Thyroid gland (tissue), 4 donors: ENCODE data around the gene UNC5CL. TPM values are rescaled to one million over a fixed set of nuclear protein-coding genes. Genes with fewer than 3 reads are reported as not detected.

Experiments used
- DNase-seq, 2 donors: peaks; one replicate each; pipeline ENCODE4 v3.0.0-alpha.2; 2019
- H3K27ac ChIP-seq, 3 donors: fragments of 200-600 bp; sonication (generic); 1 replicate in 2 of 3; 2 replicates in 1 of 3; pipeline ENCODE4 v1.5.1; 2016 to 2019; ENCODE audit warnings: mild to moderate bottlenecking in 1 of 3, moderate library complexity in 1 of 3
- H3K27me3 ChIP-seq: fragments of 200-600 bp; sonication (generic); one replicate; pipeline ENCODE4 v1.5.1; 2019
- H3K36me3 ChIP-seq, 2 donors: fragments of 200-600 bp; sonication (generic); one replicate each; pipeline ENCODE4 v1.5.1; 2016 to 2019
- H3K4me1 ChIP-seq, 2 donors: fragments of 200-600 bp; sonication (generic); one replicate each; pipeline ENCODE4 v1.5.1; 2017 to 2019
- H3K4me3 ChIP-seq, 3 donors: fragments of 200-600 bp; sonication (generic); replicated peaks in 1 of 3; 1 replicate in 2 of 3; 2 replicates in 1 of 3; pipeline ENCODE4 v1.5.1; 2016; ENCODE audit warnings: mild to moderate bottlenecking in 1 of 3
- H3K9me3 ChIP-seq: fragments of 200-600 bp; sonication (generic); one replicate; pipeline ENCODE4 v1.5.1; 2017
- POLR2A ChIP-seq, 2 donors: fragments of 450-650 bp; IDR thresholded peaks; one replicate each; pipeline ENCODE4 v1.6.1; 2017; ENCODE audit warnings: antibody characterized with exemption in 2 of 2, mild to moderate bottlenecking in 2 of 2, moderate library complexity in 1 of 2
- WGBS, 2 donors: methylation state at CpG; one replicate each; pipeline ENCODE4 v1.1.5; 2017; 5-methylcytosine and 5-hydroxymethylcytosine counted together
- intact Hi-C: fragments of 100-400 bp; cut with DNase I; formaldehyde crosslinking; loops from one replicate; pipeline ENCODE4 v1.15.1; 2023
- total RNA-seq, 4 donors: library from RNA; depleted of rRNA; stranded (reverse); fragments of >200 nt; gene quantifications; one replicate each; pipeline ENCODE4 v1.2.3, GENCODE V29; 2016
- TF ChIP-seq, protein P1 (sequence below), 6 experiments: fragments of 200-600 bp in 3 of 6; fragments of 450-650 bp in 3 of 6; sonication (generic) in 3 of 6; IDR thresholded peaks; one replicate each; pipeline ENCODE4 v1.5.1; 2016 to 2019; ENCODE audit warnings: antibody characterized with exemption in 6 of 6, mild to moderate bottlenecking in 2 of 6, inconsistent platforms in 1 of 6, moderate library complexity in 1 of 6

UNC5CL gene
- total RNA-seq, 4 donors from 2014 or later, result 0.93 to 3.6 (median 2.0) TPM

DNA sequence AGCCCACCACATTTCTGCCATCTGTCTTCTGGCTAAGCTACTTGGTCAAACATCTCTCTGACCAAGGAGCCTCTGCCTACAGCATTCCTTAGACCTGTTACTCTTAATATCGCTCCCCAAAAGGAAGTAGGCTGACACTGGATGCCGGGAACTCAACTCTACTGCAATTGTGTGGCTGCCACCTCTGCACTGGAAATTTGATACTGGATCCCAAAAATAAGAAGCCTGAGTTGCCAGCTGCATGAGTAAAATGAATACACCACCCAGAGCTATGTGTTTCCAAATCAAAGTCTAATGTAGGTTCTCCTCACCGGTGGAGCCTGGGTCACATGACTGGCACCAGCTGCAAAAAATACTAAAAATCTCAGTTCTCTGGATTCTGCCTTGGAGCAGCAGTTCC lies 36.9 kb downstream of the UNC5CL start:
- Histone ChIP-seq H3K27me3 (no peaks in the 10 kb centered on the region), H3K4me3 (no peak overlapping the region), H3K4me1 (peaks cover 24 to 41% of the 10 kb centered on the region in 2 donors), H3K9me3 (no peaks in the 10 kb centered on the region), H3K36me3 (no peaks in the 10 kb centered on the region), H3K27ac (no peak overlapping the region)
- 86 to 89% methylated on average over 3 of the region's 3 CpGs for WGBS, 2 donors
- TF ChIP-seq POLR2A (IDR thresholded peaks at IDR 0.05), result no peak
- TF ChIP-seq, protein P1, sequence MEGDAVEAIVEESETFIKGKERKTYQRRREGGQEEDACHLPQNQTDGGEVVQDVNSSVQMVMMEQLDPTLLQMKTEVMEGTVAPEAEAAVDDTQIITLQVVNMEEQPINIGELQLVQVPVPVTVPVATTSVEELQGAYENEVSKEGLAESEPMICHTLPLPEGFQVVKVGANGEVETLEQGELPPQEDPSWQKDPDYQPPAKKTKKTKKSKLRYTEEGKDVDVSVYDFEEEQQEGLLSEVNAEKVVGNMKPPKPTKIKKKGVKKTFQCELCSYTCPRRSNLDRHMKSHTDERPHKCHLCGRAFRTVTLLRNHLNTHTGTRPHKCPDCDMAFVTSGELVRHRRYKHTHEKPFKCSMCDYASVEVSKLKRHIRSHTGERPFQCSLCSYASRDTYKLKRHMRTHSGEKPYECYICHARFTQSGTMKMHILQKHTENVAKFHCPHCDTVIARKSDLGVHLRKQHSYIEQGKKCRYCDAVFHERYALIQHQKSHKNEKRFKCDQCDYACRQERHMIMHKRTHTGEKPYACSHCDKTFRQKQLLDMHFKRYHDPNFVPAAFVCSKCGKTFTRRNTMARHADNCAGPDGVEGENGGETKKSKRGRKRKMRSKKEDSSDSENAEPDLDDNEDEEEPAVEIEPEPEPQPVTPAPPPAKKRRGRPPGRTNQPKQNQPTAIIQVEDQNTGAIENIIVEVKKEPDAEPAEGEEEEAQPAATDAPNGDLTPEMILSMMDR (IDR thresholded peaks at IDR 0.05), result no peak
- intact Hi-C loops, result loop anchor here (10.0 kb wide), 1 partner anchor 63 kb away; no protein-coding TSS in a partner anchor
- no peak for DNase-seq

DNA sequence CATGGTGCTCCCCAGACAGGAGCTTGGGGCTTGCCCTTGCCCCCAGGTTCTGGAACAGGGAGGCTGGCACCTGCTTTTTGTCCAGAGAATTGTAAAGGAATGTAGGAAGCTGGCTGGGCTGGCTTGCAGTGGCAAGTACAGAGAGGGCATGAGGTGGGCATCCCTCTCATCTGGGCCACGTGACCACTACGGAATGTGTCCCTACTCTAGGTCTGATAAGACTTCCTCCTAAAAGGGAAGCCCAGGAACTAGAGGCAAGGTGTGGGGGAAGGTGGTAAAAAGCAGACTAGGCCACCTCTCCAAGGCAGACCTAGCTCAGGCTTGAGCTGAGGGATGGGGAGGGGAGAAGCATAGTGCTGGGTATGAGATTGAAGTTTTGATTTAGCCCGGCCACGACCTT lies 38.8 kb downstream of the UNC5CL start:
- no peak for DNase-seq
- TF ChIP-seq, protein P1 (IDR thresholded peaks at IDR 0.05), result no peak
- TF ChIP-seq POLR2A (IDR thresholded peaks at IDR 0.05), result no peak
- H3K27me3 ChIP-seq, result no peaks in the 10 kb centered on the region
- H3K4me1 ChIP-seq, result peaks cover 41 to 57% of the 10 kb centered on the region in 2 donors
- 77 to 82% methylated on average over 4 of the region's 4 CpGs for WGBS, 2 donors
- intact Hi-C loops, result loop anchor here (10.0 kb wide), 1 partner anchor 65 kb away; no protein-coding TSS in a partner anchor
- peak overlapping the region in 2 of 3 donors; percentile 23 to 35 for H3K27ac ChIP-seq
- H3K4me3 ChIP-seq, result no peak overlapping the region
- no peaks in the 10 kb centered on the region for H3K9me3 ChIP-seq
- H3K36me3 ChIP-seq, result no peaks in the 10 kb centered on the region

DNA sequence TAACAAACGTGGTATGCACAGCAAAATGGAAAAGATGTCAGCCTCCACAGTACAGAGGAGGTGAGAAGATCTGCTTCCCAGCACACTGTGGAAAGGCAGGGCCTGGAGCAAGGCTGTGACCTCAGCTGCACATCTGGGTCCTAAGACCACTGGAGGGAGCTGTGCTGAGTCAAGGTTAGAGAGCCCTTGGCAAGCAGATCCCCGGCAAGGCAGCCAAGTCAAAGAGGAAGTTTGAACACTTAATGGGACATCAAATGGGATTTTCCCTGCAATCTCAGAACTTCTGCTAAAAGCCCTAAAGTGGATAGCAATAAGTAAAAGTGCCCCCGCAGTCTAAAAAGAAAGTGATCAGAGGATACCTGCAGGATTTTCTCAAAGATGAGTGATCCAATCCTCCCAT lies 39.5 kb downstream of the UNC5CL start:
- peak overlapping the region in 1 of 3 donors; percentile 95 for H3K27ac ChIP-seq
- intact Hi-C loops, result no loop called here
- TF ChIP-seq, protein P1 (IDR thresholded peaks at IDR 0.05), result peak in 2 of 6 experiments; percentile 4 to 28
- TF ChIP-seq POLR2A (IDR thresholded peaks at IDR 0.05), result no peak
- peaks cover 41 to 57% of the 10 kb centered on the region in 2 donors for H3K4me1 ChIP-seq
- H3K9me3 ChIP-seq, result no peaks in the 10 kb centered on the region
- H3K27me3 ChIP-seq, result no peaks in the 10 kb centered on the region
- no peaks in the 10 kb centered on the region for H3K36me3 ChIP-seq
- WGBS, 2 donors, result 53 to 56% methylated on average over 3 of the region's 3 CpGs
- no peak overlapping the region for H3K4me3 ChIP-seq
- DNase-seq, result peak; percentile 41 to 49

DNA sequence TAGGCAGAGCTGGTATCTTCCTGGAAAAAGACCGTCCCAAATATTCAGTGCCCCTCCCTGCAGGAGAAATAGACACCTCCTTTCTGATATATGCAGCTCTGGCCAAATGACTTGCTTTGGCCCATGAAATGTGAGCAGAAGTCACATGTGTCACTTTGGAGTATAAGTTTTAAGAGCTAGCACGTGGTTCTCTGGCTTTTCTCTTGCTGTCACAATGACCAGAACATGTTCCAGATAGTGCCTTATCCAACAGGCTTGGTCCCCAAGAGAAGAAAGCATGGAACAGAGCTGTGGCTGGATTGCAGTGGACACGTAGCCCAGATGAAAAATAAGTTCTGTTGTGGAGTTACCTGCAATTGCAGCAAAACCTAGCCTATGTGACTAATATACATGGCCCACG lies 40.4 kb downstream of the UNC5CL start:
- H3K27ac ChIP-seq, result peak overlapping the region; percentile 86 to 95 (median 90)
- intact Hi-C loops, result no loop called here
- no peaks in the 10 kb centered on the region for H3K36me3 ChIP-seq
- peaks cover 41 to 57% of the 10 kb centered on the region in 2 donors for H3K4me1 ChIP-seq
- H3K9me3 ChIP-seq, result no peaks in the 10 kb centered on the region
- peak in 1 of 2 donors; percentile 14 for DNase-seq
- H3K27me3 ChIP-seq, result no peaks in the 10 kb centered on the region
- 70 to 80% methylated on average over 4 of the region's 4 CpGs for WGBS, 2 donors
- H3K4me3 ChIP-seq, result no peak overlapping the region
- TF ChIP-seq POLR2A (IDR thresholded peaks at IDR 0.05), result no peak

DNA sequence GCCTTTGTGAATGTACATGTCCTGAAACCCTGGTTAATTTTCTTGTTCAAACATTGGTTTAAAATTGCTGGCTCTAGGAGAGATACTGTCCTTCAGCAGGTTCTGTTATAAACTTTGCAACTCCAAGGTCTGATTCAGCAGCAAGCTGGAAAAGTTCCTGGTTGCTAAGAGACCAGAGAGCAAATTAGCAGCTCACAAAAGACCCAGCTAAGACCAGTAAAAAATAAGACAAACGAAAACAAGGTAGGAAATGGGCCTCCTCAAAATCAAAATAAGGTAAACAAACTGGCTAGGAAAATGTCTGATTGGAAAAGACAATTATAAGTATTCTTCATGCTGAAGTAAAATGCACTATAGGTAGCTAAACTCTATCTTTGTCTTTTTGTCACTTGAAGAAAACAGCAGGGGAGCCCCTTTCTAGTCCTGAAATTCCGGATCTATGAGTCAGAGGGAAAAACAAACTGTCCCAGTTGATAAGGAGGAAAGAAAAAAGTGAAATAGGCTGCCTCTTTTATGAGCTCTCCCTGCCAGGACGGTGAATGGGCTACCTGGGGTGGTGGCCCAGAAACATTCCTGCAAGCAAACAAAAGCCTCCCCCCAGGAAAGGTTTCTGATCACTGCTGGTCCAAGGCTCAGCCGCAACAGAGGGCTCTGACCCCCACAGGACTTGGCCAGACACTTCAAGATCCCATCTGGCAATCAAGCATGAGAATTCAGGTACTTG lies 41.6 kb downstream of the UNC5CL start:
- TF ChIP-seq POLR2A (IDR thresholded peaks at IDR 0.05), result no peak
- TF ChIP-seq, protein P1 (IDR thresholded peaks at IDR 0.05), result no peak
- DNase-seq, result peak; percentile 81 to 82
- WGBS, 2 donors, result 26 to 30% methylated on average over 4 of the region's 4 CpGs
- no peaks in the 10 kb centered on the region for H3K36me3 ChIP-seq
- intact Hi-C loops, result no loop called here
- no peaks in the 10 kb centered on the region for H3K27me3 ChIP-seq
- peaks cover 41 to 60% of the 10 kb centered on the region in 2 donors for H3K4me1 ChIP-seq
- peak overlapping the region in 1 of 3 donors; percentile 7 for H3K4me3 ChIP-seq
- H3K27ac ChIP-seq, result peak overlapping the region; percentile 86 to 95 (median 90)
- no peaks in the 10 kb centered on the region for H3K9me3 ChIP-seq
